Subcutaneous adipose tissue (tissue), 4 donors: Measurements from ENCODE around the gene GHR. TPM values are rescaled to one million over a fixed set of nuclear protein-coding genes. Genes with fewer than 3 reads are reported as not detected.

Experiments
- CTCF ChIP-seq: fragments of 450-650 bp; IDR thresholded peaks from one replicate; pipeline ENCODE4 v1.5.1; 2016; ENCODE audit warnings: low read depth, mild to moderate bottlenecking, control low read depth, antibody characterized with exemption, moderate library complexity
- total RNA-seq, 4 donors: library from RNA; depleted of rRNA; stranded (reverse); fragments of >200 nt; gene quantifications; one replicate each; pipeline ENCODE4 v1.1.0, GENCODE V29; 2016

The GHR gene
- total RNA-seq, 4 donors from 2014 or later, result 191 to 311 (median 280) TPM

GRCh38 chr5:42600441-42600840 is 177.2 kb downstream of the GHR start:
- TF ChIP-seq CTCF, result no peak

GRCh38 chr5:42604171-42604711 is 181.0 kb downstream of the GHR start:
- TF ChIP-seq CTCF, result no peak

GRCh38 chr5:42605490-42605889 is 182.3 kb downstream of the GHR start:
- no peak for TF ChIP-seq CTCF

- TF ChIP-seq CTCF, result no peak
These were observed 183.2 kb downstream of the GHR start for GRCh38 chr5:42606464-42606869.

GRCh38 chr5:42611437-42611836 is 188.2 kb downstream of the GHR start:
- no peak for TF ChIP-seq CTCF

- no peak for TF ChIP-seq CTCF
These were observed 189.6 kb downstream of the GHR start for GRCh38 chr5:42612750-42613366.

- TF ChIP-seq CTCF, result no peak
These were observed 191.3 kb downstream of the GHR start for GRCh38 chr5:42614509-42614908.
